Stimulated activated CD4-positive, alpha-beta T cell treated with anti-CD3 and anti-CD28 coated beads, Interleukin-12 subunit alpha, Interleukin-12 subunit beta, amount 100 ng/mL, for 4 hours (primary cell): ENCODE data around the gene XRCC5.

Source experiments
- DNase-seq: peaks from one replicate; pipeline ENCODE4 v3.0.0-alpha.2; 2020

The XRCC5 gene

DNA sequence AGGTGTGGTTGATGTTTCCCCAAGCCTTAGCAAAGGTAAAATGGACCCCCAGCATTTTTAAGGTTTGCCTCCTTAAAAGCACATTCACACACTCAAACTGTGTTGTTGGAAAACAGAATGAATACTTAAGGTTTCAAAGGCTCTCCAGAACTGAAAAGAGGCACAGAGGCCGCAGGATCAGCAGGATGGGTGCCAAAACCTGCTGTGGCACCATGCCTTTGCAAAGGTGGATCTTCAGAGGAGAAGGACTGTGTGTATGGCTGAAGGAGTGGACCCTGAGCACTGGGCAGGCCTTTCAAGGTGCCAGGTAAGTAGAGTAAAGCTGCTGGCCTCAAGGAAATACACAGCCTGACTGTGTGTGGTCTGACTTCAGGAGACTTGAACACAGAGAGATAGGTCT lies 127.3 kb downstream of the XRCC5 start:
- DNase-seq: no peak

- no peak for DNase-seq
These were observed 133.2 kb downstream of the XRCC5 start for GRCh38 chr2:216242365-216242764.

DNA sequence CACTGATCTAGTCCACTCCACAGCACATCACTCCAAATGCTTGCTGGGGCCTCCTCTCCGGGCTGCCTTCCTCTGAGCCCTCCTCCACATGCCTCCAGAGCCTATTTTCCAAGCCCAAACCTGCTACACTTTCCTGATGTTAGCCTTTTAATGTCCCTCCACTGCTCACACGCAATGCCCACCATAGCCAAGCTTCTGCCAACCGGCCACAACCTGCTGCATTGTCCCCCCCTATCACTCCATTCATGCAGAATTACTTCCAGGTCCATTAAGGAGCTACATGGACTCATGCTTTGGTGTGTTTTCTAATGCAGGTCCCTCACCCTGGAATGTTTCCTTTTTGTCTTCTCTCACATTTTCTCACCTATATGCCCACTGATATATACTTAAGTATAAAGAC lies 133.9 kb downstream of the XRCC5 start:
- no peak for DNase-seq

DNA sequence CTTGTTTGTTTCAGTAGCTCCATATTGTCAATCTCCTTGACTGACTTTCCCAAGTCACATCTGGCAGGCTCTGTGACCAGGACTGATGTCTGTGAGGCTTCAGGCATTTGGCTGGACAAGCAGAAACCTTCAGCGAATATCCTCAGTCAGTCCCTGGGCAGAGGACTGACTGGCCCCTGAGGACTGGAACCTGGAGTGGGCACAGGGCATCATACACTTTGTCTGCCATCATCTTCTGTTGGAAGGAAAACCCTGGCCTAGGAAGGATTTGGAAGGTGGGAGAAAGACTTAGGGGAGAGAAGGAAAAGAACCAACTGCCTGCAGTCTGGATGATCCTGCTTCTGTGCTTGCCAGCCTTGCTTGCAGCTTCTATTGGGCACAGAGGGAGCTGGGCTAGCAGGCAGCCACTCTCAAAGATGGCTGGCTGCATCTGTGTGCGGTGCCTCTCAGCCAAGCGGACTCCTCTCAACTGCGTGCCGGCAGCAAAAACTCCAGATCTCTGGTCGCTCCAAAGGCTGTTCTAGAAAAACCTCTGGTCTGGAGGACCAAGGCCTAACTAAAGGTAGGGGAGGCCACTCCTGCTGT lies 136.3 kb downstream of the XRCC5 start:
- DNase-seq: no peak

DNA sequence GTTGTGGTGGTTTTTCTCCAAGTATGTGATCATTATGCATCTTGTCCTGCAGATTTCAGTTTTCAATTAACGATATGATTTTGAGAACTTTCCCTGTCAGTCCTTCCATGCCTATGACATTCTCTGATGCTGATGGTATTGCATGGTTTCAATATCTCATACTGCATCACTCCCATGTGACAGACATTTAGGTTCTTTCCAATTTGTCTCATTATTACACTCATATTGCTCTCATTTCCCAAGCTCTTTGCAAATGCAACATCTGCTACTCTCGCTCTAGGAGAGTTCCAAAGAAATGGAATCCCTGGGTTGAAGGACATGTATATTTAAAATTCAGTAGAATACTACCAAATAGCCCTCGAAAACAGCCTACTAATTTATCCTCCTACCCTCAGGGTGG lies 137.6 kb downstream of the XRCC5 start:
- DNase-seq: no peak
